Neuronal stem cell (in vitro differentiated cells): ENCODE data around the gene PARVA.
A peak's percentile ranks its signal among the peaks of the same experiment; 100 is the strongest.

Source experiments
- DNase-seq: peaks from one replicate; pipeline ENCODE4 v3.0.0-alpha.2; 2013; ENCODE audit warnings: low spot score
- H2AFZ ChIP-seq: one replicate; pipeline ENCODE4 v1.6.1; 2013; ENCODE audit warnings: mild to moderate bottlenecking, low read length, inconsistent platforms
- H2AK5ac ChIP-seq: 2 replicates; pipeline ENCODE4 v1.6.1; 2013; ENCODE audit warnings: low read depth, mild to moderate bottlenecking, inconsistent platforms, low read length, moderate library complexity, mixed read lengths
- H2BK120ac ChIP-seq: 2 replicates; pipeline ENCODE4 v1.6.1; 2013; ENCODE audit warnings: low read depth, mild to moderate bottlenecking, inconsistent platforms, low read length, moderate library complexity, mixed read lengths
- H2BK12ac ChIP-seq: one replicate; pipeline ENCODE4 v1.6.1; 2013; ENCODE audit warnings: low read length, inconsistent platforms
- H2BK15ac ChIP-seq: 2 replicates; pipeline ENCODE4 v1.6.1; 2013; ENCODE audit warnings: mild to moderate bottlenecking, low read length, inconsistent platforms, mixed read lengths
- H2BK5ac ChIP-seq: one replicate; pipeline ENCODE4 v1.6.1; 2013; ENCODE audit warnings: inconsistent platforms, mild to moderate bottlenecking, low read length, moderate library complexity
- H3K14ac ChIP-seq: one replicate; pipeline ENCODE4 v1.6.1; 2013; ENCODE audit warnings: low read length, inconsistent platforms
- H3K18ac ChIP-seq: 2 replicates; pipeline ENCODE4 v1.6.1; 2013; ENCODE audit warnings: low read length, inconsistent platforms
- H3K23ac ChIP-seq: 2 replicates; pipeline ENCODE4 v1.6.1; 2013; ENCODE audit warnings: low read depth, mild to moderate bottlenecking, mixed read lengths, low read length, inconsistent platforms; ENCODE audit not compliant: poor library complexity
- H3K27ac ChIP-seq: replicated peaks from 3 replicates; pipeline ENCODE4 v1.5.1; 2013; ENCODE audit warnings: low read length, inconsistent platforms
- H3K27me3 ChIP-seq, 3 experiments: 2 replicates each; pipeline ENCODE4 v1.6.1; 2013; ENCODE audit warnings: low read length in 3 of 3, mild to moderate bottlenecking in 2 of 3, inconsistent platforms in 1 of 3, low read depth in 1 of 3, mixed read lengths in 1 of 3, moderate library complexity in 1 of 3; ENCODE audit not compliant: control insufficient read depth in 3 of 3, insufficient read depth in 3 of 3
- H3K36me3 ChIP-seq, 2 donors: replicated peaks in 1 of 2; 2 replicates each; pipeline ENCODE4 v1.6.1; 2013; ENCODE audit warnings: low read length in 2 of 2; ENCODE audit not compliant: control insufficient read depth in 2 of 2, insufficient read depth in 2 of 2
- H3K4ac ChIP-seq: 2 replicates; pipeline ENCODE4 v1.6.1; 2013; ENCODE audit warnings: inconsistent platforms, mild to moderate bottlenecking, low read length, moderate library complexity
- H3K4me1 ChIP-seq, 2 donors: 1 replicate in 1 of 2; 2 replicates in 1 of 2; pipeline ENCODE4 v1.6.1; 2013; ENCODE audit warnings: low read length in 2 of 2, low read depth in 1 of 2; ENCODE audit not compliant: control insufficient read depth in 2 of 2, insufficient read depth in 1 of 2
- H3K4me2 ChIP-seq: one replicate; pipeline ENCODE4 v1.6.1; 2013; ENCODE audit warnings: mild to moderate bottlenecking, low read length, inconsistent platforms; ENCODE audit not compliant: insufficient read depth, poor library complexity, severe bottlenecking
- H3K4me3 ChIP-seq, 2 donors: 2 replicates each; pipeline ENCODE4 v1.5.1; 2013; ENCODE audit warnings: low read length in 2 of 2, mild to moderate bottlenecking in 2 of 2, inconsistent platforms in 1 of 2, moderate library complexity in 1 of 2
- H3K79me1 ChIP-seq: one replicate; pipeline ENCODE4 v1.6.1; 2013; ENCODE audit warnings: low read depth, mild to moderate bottlenecking, inconsistent platforms, low read length, moderate library complexity
- H3K9ac ChIP-seq: one replicate; pipeline ENCODE4 v1.6.1; 2013; ENCODE audit warnings: mild to moderate bottlenecking, low read depth, low read length, inconsistent platforms; ENCODE audit not compliant: poor library complexity
- H3K9me3 ChIP-seq, 2 donors: replicated peaks in 1 of 2; 2 replicates each; pipeline versions ENCODE3 to v1.6.1; 2013; ENCODE audit warnings: low read length in 2 of 2, mild to moderate bottlenecking in 2 of 2, inconsistent platforms in 1 of 2, low read depth in 1 of 2, mixed read lengths in 1 of 2, moderate library complexity in 1 of 2; ENCODE audit not compliant: control insufficient read depth in 2 of 2, insufficient read depth in 1 of 2
- H4K8ac ChIP-seq: one replicate; pipeline ENCODE4 v1.6.1; 2013; ENCODE audit warnings: low read depth, mild to moderate bottlenecking, inconsistent platforms, low read length, moderate library complexity
- H4K91ac ChIP-seq: one replicate; pipeline ENCODE4 v1.6.1; 2013; ENCODE audit warnings: low read length, low read depth, mild to moderate bottlenecking, inconsistent platforms; ENCODE audit not compliant: poor library complexity
- WGBS, 2 donors: extraction: QIAGEN DNeasy Blood & Tissue Kit; methylation state at CpG; one replicate each; pipeline ENCODE4 v1.1.7; 2013; ENCODE audit warnings: missing lambda C conversion rate in 2 of 2, mixed read lengths in 1 of 2; ENCODE audit not compliant: insufficient read length in 2 of 2, insufficient replicate concordance in 1 of 2; ENCODE audit errors: extremely low coverage in 2 of 2; 5-methylcytosine and 5-hydroxymethylcytosine counted together

The PARVA gene

DNA sequence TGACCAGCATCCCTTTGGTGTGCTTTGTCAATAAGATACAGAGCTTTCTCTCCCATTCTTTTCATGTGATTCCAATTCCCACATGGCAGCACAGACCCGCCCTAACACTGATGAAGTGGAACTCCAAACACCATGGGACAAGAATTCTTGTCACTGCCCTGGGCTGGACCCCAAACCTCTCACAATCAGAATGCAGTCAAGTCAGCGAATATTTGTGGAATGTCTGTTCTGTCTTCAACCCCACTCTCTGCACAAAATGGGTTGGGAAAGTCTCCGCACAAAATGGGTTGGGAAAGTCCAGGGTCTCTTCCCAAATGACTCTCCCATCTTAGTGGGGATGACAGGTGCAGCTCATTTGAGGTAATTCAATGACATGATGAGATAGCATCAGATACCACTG, 157.9 kb downstream of the PARVA start:
- no peak overlapping the region for H3K4ac ChIP-seq
- DNase-seq = no peak
- no peak overlapping the region for H3K27ac ChIP-seq
- H2BK15ac ChIP-seq = no peak overlapping the region
- no peak overlapping the region for H2AK5ac ChIP-seq
- WGBS, 2 donors = no CpG with 5 or more reads among the region's 3 CpGs
- H4K8ac ChIP-seq = no peak overlapping the region
- H3K18ac ChIP-seq = no peak overlapping the region
- no peak overlapping the region for H3K14ac ChIP-seq
- no peaks in the 10 kb centered on the region for H3K9me3 ChIP-seq
- no peaks in the 10 kb centered on the region for H3K79me1 ChIP-seq
- H2BK12ac ChIP-seq = no peak overlapping the region
- H2BK5ac ChIP-seq = no peak overlapping the region
- H2BK120ac ChIP-seq = no peak overlapping the region
- no peak overlapping the region for H3K4me2 ChIP-seq
- no peaks in the 10 kb centered on the region for H3K36me3 ChIP-seq
- H3K23ac ChIP-seq = no peak overlapping the region
- H3K27me3 ChIP-seq = no peaks in the 10 kb centered on the region
- H2AFZ ChIP-seq = no peak overlapping the region
- no peak overlapping the region for H4K91ac ChIP-seq
- no peak overlapping the region for H3K4me3 ChIP-seq
- no peaks in the 10 kb centered on the region for H3K4me1 ChIP-seq
- no peak overlapping the region for H3K9ac ChIP-seq

DNA sequence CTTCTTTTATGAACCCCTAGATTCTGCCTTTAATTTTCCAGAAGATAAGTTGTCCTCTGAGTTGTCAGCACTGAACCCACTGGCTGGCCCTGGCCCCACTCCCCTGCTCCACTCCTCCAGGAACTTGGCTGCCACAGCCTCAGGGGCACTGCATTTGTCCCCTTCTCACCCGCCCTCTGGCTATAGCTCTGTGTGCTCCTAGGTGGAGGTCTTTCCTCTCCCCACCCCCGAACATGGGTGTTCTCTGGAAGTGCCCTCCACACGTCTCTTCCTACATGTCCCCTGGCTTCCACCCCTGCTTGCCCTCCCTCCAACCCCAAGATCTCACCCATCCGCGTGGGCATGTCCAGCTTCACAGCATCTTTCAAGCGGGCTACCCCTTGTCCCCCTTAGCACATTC, 159.2 kb downstream of the PARVA start:
- H3K14ac ChIP-seq = no peak overlapping the region
- WGBS, 2 donors = no CpG with 5 or more reads among the region's 6 CpGs
- H4K8ac ChIP-seq = no peak overlapping the region
- no peak overlapping the region for H2AFZ ChIP-seq
- no peak overlapping the region for H3K4me2 ChIP-seq
- no peak overlapping the region for H3K23ac ChIP-seq
- H3K9ac ChIP-seq = no peak overlapping the region
- H3K79me1 ChIP-seq = no peaks in the 10 kb centered on the region
- H3K4ac ChIP-seq = no peak overlapping the region
- no peak for DNase-seq
- H3K18ac ChIP-seq = no peak overlapping the region
- H3K9me3 ChIP-seq = no peaks in the 10 kb centered on the region
- H3K36me3 ChIP-seq = no peaks in the 10 kb centered on the region
- no peak overlapping the region for H3K27ac ChIP-seq
- H3K27me3 ChIP-seq = no peaks in the 10 kb centered on the region
- no peak overlapping the region for H2BK12ac ChIP-seq
- H2BK15ac ChIP-seq = no peak overlapping the region
- no peak overlapping the region for H2BK5ac ChIP-seq
- no peak overlapping the region for H2AK5ac ChIP-seq
- H2BK120ac ChIP-seq = no peak overlapping the region
- peaks cover 0 to 9% of the 10 kb centered on the region in 2 donors for H3K4me1 ChIP-seq
- no peak overlapping the region for H3K4me3 ChIP-seq
- no peak overlapping the region for H4K91ac ChIP-seq

DNA sequence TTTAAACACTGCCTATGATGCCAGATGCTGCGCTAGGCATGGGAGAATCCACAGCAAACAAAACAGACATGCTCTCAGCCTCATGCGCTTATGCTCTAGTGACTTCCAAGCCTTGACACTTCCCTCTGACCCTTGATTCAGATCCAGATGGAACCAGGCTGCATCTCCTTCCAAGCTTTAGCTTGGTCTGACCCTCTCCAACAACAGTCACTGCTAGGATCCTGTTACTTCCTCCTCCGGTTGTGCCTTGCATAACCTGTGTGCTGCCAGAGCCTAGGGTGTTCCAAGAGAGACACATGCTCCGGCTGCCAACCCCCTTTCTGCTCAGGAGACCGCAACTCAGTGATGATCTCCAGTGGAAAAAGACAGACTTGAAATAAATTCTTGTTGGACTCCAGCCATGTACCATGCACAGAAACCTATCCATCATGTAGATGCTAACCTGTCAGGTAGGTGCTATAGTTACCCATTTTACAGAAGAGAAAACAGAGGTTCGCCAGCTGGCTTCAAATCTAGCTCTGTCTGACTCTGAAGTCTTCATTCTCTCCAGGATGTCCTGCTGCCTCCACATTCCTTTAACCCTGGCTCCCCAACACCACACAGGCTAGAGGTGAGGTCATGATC, 160.5 kb downstream of the PARVA start:
- no peak overlapping the region for H3K14ac ChIP-seq

DNA sequence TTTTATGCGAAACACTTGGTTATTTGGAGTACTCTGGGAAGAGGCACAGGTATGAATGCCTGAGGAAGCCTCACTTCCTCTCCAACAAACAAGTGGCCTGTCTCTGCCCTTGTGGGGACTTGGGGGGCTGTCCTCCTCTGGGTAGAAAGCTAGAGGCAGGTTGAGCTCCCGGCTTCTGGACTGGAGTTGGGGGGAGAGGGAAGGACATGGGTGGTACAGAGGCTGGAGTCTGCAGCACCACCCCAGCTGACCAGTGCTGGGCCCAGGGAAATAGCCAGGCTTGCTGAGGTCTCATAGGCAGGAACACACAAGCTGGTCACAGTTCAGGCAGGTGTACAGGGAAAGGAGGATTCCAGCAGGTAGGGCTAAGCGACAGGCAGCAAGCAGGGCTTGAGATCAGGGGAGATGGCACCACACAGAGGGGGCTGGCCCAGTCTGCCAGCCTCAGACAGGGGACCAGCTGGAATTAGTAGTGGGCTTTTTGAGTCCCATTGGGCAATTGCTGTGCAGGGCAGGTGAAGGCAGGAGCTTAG, 161.6 kb downstream of the PARVA start:
- Histone ChIP-seq H3K4me3 (no peak overlapping the region), H3K18ac (no peak overlapping the region), H3K14ac (peak overlapping the region; percentile 9)

More for the DNA sequence above, 160.5 kb downstream of the PARVA start:
- no peak overlapping the region for H4K91ac ChIP-seq
- H3K18ac ChIP-seq = no peak overlapping the region
- no peaks in the 10 kb centered on the region for H3K79me1 ChIP-seq
- no peaks in the 10 kb centered on the region for H3K36me3 ChIP-seq
- no CpG with 5 or more reads among the region's 6 CpGs for WGBS, 2 donors
- no peak overlapping the region for H3K4me2 ChIP-seq
- no peak overlapping the region for H2AFZ ChIP-seq
- no peak for DNase-seq
- no peak overlapping the region for H2BK5ac ChIP-seq
- no peak overlapping the region for H2BK120ac ChIP-seq
- H2BK15ac ChIP-seq = no peak overlapping the region
- no peak overlapping the region for H3K4ac ChIP-seq
- H3K4me3 ChIP-seq = no peak overlapping the region
- no peak overlapping the region for H3K23ac ChIP-seq
- no peak overlapping the region for H3K27ac ChIP-seq
- H2BK12ac ChIP-seq = no peak overlapping the region
- H3K27me3 ChIP-seq = peaks cover 0 to 3% (median 0%) of the 10 kb centered on the region in 3 experiments
- no peak overlapping the region for H3K9ac ChIP-seq
- H4K8ac ChIP-seq = no peak overlapping the region
- no peak overlapping the region for H2AK5ac ChIP-seq
- H3K9me3 ChIP-seq = no peaks in the 10 kb centered on the region
- H3K4me1 ChIP-seq = peaks cover 0 to 9% of the 10 kb centered on the region in 2 donors

More for the DNA sequence above, 161.6 kb downstream of the PARVA start:
- H3K4me2 ChIP-seq = no peak overlapping the region
- no peak overlapping the region for H2BK5ac ChIP-seq
- peak overlapping the region; percentile 5 for H3K9ac ChIP-seq
- H2BK120ac ChIP-seq = no peak overlapping the region
- no peaks in the 10 kb centered on the region for H3K36me3 ChIP-seq
- DNase-seq = no peak
- peaks cover 0 to 7% (median 0%) of the 10 kb centered on the region in 3 experiments for H3K27me3 ChIP-seq
- no peak overlapping the region for H2BK15ac ChIP-seq
- no peak overlapping the region for H3K27ac ChIP-seq
- no peak overlapping the region for H2AK5ac ChIP-seq
- H3K79me1 ChIP-seq = no peaks in the 10 kb centered on the region
- no peak overlapping the region for H3K23ac ChIP-seq
- H2AFZ ChIP-seq = no peak overlapping the region
- H3K4ac ChIP-seq = no peak overlapping the region
- H3K9me3 ChIP-seq = no peaks in the 10 kb centered on the region
- no CpG with 5 or more reads among the region's 3 CpGs for WGBS, 2 donors
- no peak overlapping the region for H4K8ac ChIP-seq
- H2BK12ac ChIP-seq = no peak overlapping the region
- H3K4me1 ChIP-seq = peaks cover 0 to 9% of the 10 kb centered on the region in 2 donors
- H4K91ac ChIP-seq = no peak overlapping the region
